Measurements from ENCODE around the gene ZC3H12C.
"Not testable (repeated sequence)": the region's sequence is repeated elsewhere in the genome, so short reads cannot be mapped to it uniquely, and the experiment has no call there.

ZC3H12C gene

DNA sequence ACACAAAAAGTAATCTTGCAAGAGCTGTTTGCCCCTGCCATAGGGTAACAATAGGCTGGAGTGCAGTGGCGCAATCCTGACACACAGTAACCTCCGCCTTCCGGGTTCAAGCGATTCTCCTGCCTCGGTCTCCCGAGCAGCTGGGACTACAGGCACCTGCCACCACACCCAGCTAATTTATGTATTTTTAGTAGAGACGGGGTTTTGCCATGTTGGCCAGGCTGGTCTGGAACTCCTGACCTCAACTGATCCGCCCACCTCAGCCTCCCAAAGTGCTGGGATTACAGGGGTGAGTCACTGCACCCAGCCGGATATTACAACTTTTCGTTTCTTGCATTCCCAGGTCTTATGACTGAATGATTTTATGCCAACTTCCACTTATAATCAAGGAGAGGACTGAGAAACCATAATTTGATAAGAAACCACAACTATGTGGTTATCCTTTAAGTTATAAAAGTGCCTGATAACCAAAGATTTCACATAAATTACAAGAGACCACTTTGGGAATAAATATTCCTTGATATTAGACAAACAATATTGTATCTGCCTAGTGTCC lies 101.1 kb downstream of the ZC3H12C start:
- not testable (repeated sequence) for H3K4me3 ChIP-seq (ENCODE audit: low read length); H3K36me3 ChIP-seq (ENCODE audit: control insufficient read depth, insufficient read depth, low read length); H3K18ac ChIP-seq (ENCODE audit: low read length); H2AK5ac ChIP-seq (ENCODE audit: low read length); H3K27ac ChIP-seq (ENCODE audit: low read depth, low read length); H3K56ac ChIP-seq (ENCODE audit: low read length); DNase-seq; H3K79me2 ChIP-seq (ENCODE audit: control insufficient read depth, insufficient read depth, low read length); H3K4me1 ChIP-seq (ENCODE audit: control insufficient read depth, low read depth, low read length); H3K23ac ChIP-seq (ENCODE audit: low read length); H2BK120ac ChIP-seq (ENCODE audit: low read depth, low read length); H2BK5ac ChIP-seq (ENCODE audit: low read length); H3K79me1 ChIP-seq (ENCODE audit: low read length); H3K4ac ChIP-seq (ENCODE audit: low read depth, low read length); H3K27me3 ChIP-seq (ENCODE audit: insufficient read depth, low read length, poor library complexity); H3K4me2 ChIP-seq (ENCODE audit: low read length); H4K5ac ChIP-seq (ENCODE audit: low read length); H3K9ac ChIP-seq (ENCODE audit: low read length); H4K8ac ChIP-seq (ENCODE audit: low read depth, low read length); H2BK15ac ChIP-seq (replicated peaks; ENCODE audit: low read depth)
- WGBS (ENCODE audit: extremely low coverage, insufficient coverage, low lambda C conversion rate): no CpG with 5 or more reads among the region's 10 CpGs

DNA sequence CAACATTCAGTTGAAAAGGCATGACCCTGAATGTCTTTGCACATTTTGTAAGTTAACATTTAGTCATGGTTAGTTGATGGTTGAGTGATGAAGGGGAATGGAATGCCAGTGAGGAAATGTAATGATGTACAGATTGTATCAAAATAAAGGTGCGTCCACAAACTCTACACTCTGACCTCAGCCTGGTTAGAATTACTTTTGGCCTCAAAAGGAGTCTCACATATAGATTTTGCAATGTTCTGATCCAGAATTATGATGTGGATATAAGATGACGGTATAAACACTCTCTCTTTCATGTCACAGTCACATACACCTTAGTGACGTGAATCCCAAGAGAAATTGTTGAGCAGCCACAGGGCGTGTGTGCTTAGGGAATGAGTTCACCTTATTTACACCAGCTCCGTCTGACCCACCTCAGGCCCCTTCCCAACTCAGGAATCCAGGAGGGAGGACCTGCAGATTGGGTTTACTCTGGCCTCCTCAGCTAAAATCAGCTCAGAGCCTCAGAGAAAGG lies 103.1 kb downstream of the ZC3H12C start:
- Histone ChIP-seq H3K4me2 (ENCODE audit: low read length) (no peak overlapping the region), H4K8ac (ENCODE audit: low read depth, low read length) (no peak overlapping the region), H3K4me3 (ENCODE audit: low read length) (no peak overlapping the region), H3K79me1 (ENCODE audit: low read length) (no peaks in the 10 kb centered on the region), H3K4ac (ENCODE audit: low read depth, low read length) (no peak overlapping the region), H3K18ac (ENCODE audit: low read length) (no peak overlapping the region), H2AK5ac (ENCODE audit: low read length) (no peak overlapping the region), H3K27ac (ENCODE audit: low read depth, low read length) (no peak overlapping the region), H3K4me1 (ENCODE audit: control insufficient read depth, low read depth, low read length) (no peaks in the 10 kb centered on the region), H3K23ac (ENCODE audit: low read length) (no peak overlapping the region), H2BK15ac (replicated peaks; ENCODE audit: low read depth) (no peak overlapping the region), H3K36me3 (ENCODE audit: control insufficient read depth, insufficient read depth, low read length) (no peaks in the 10 kb centered on the region), H2BK120ac (ENCODE audit: low read depth, low read length) (no peak overlapping the region), H3K79me2 (ENCODE audit: control insufficient read depth, insufficient read depth, low read length) (no peaks in the 10 kb centered on the region), H2BK5ac (ENCODE audit: low read length) (no peak overlapping the region), H3K9ac (ENCODE audit: low read length) (no peak overlapping the region), H3K56ac (ENCODE audit: low read length) (no peak overlapping the region), H4K5ac (ENCODE audit: low read length) (no peak overlapping the region), H3K27me3 (ENCODE audit: insufficient read depth, low read length, poor library complexity) (no peaks in the 10 kb centered on the region)
- DNase-seq: no peak
- no CpG with 5 or more reads among the region's 5 CpGs for WGBS (ENCODE audit: extremely low coverage, insufficient coverage, low lambda C conversion rate)

DNA sequence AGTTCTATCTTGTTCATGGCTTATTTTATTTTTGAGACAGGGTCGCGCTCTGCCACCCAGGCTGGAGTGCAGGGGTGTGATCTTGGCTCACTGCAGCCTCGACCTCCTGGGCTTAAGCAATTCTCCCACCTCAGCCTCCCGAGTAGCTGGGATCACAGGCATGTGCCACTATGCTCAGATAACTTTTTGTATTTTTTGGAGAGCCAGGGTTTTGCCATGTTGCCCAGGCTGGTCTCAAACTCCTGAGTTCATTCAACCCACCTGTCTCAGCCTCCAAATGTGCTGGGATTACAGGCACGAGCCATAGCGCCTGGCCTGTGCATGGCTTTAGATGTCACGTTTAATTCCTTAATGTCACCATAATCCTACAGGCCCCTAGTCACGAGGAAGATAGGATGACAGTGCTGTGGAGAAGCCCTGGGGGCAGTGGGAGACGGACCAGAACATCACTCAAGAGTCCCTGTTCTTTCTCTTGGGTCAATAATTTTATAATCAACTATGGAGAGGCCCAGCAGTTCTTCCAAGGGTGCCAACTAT lies 103.8 kb downstream of the ZC3H12C start:
- Histone ChIP-seq H3K79me2 (ENCODE audit: control insufficient read depth, insufficient read depth, low read length) (no peaks in the 10 kb centered on the region), H3K4me2 (ENCODE audit: low read length) (no peak overlapping the region), H2AK5ac (ENCODE audit: low read length) (no peak overlapping the region), H3K18ac (ENCODE audit: low read length) (no peak overlapping the region), H3K23ac (ENCODE audit: low read length) (no peak overlapping the region), H4K8ac (ENCODE audit: low read depth, low read length) (no peak overlapping the region), H3K4me3 (ENCODE audit: low read length) (no peak overlapping the region), H3K27me3 (ENCODE audit: insufficient read depth, low read length, poor library complexity) (no peaks in the 10 kb centered on the region), H3K4ac (ENCODE audit: low read depth, low read length) (no peak overlapping the region), H4K5ac (ENCODE audit: low read length) (no peak overlapping the region), H2BK120ac (ENCODE audit: low read depth, low read length) (no peak overlapping the region), H2BK15ac (replicated peaks; ENCODE audit: low read depth) (no peak overlapping the region), H3K79me1 (ENCODE audit: low read length) (no peaks in the 10 kb centered on the region), H2BK5ac (ENCODE audit: low read length) (no peak overlapping the region), H3K56ac (ENCODE audit: low read length) (no peak overlapping the region), H3K4me1 (ENCODE audit: control insufficient read depth, low read depth, low read length) (no peaks in the 10 kb centered on the region), H3K27ac (ENCODE audit: low read depth, low read length) (no peak overlapping the region), H3K36me3 (ENCODE audit: control insufficient read depth, insufficient read depth, low read length) (no peaks in the 10 kb centered on the region), H3K9ac (ENCODE audit: low read length) (no peak overlapping the region)
- DNase-seq: no peak
- no CpG with 5 or more reads among the region's 9 CpGs for WGBS (ENCODE audit: extremely low coverage, insufficient coverage, low lambda C conversion rate)

DNA sequence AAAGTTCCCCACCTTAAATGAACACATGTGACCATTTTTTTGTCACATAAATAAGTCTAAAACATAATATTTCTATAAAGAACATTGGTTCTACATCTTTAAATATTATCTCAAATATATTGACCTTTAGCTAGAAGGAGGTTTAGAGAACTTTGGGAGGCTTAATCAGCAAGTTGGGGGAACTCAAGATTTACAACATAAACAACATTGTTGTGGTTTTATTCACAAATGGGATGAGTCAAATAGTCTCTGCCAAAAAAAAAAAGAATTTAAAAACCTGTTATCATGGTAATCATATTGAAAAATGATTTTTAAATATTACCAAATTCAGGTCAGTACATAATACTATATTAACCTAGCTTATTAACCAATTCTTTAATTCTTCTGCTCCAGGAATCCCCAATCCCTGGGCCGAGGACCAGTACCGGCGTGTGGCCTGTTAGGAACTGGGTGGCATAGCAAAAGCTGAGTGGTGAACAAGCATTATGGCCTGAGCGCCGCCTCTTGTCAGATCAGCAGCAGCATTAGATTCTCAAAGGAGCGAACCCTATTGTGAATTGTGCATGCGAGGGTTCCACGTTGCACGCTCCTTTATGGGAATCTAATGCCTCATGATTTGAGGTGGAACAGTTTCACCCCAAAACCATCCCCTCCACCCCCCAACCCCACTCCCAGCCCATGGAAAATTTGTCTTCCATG lies 105.0 kb downstream of the ZC3H12C start:
- no peak overlapping the region for H3K23ac ChIP-seq (ENCODE audit: low read length)
- no peak overlapping the region for H3K27ac ChIP-seq (ENCODE audit: low read depth, low read length)
- no peak overlapping the region for H3K9ac ChIP-seq (ENCODE audit: low read length)
- no peak overlapping the region for H3K18ac ChIP-seq (ENCODE audit: low read length)
- H3K79me2 ChIP-seq (ENCODE audit: control insufficient read depth, insufficient read depth, low read length): no peaks in the 10 kb centered on the region
- H3K4me1 ChIP-seq (ENCODE audit: control insufficient read depth, low read depth, low read length): no peaks in the 10 kb centered on the region
- H3K79me1 ChIP-seq (ENCODE audit: low read length): no peaks in the 10 kb centered on the region
- no peak overlapping the region for H3K56ac ChIP-seq (ENCODE audit: low read length)
- no peak overlapping the region for H2BK5ac ChIP-seq (ENCODE audit: low read length)
- H3K27me3 ChIP-seq (ENCODE audit: insufficient read depth, low read length, poor library complexity): no peaks in the 10 kb centered on the region
- no peak overlapping the region for H3K4ac ChIP-seq (ENCODE audit: low read depth, low read length)
- H2BK120ac ChIP-seq (ENCODE audit: low read depth, low read length): no peak overlapping the region
- H4K8ac ChIP-seq (ENCODE audit: low read depth, low read length): no peak overlapping the region
- no peak for DNase-seq
- no peak overlapping the region for H4K5ac ChIP-seq (ENCODE audit: low read length)
- H3K36me3 ChIP-seq (ENCODE audit: control insufficient read depth, insufficient read depth, low read length): no peaks in the 10 kb centered on the region
- H3K4me2 ChIP-seq (ENCODE audit: low read length): no peak overlapping the region
- no peak overlapping the region for H3K4me3 ChIP-seq (ENCODE audit: low read length)
- WGBS (ENCODE audit: extremely low coverage, insufficient coverage, low lambda C conversion rate): no CpG with 5 or more reads among the region's 9 CpGs
- H2AK5ac ChIP-seq (ENCODE audit: low read length): no peak overlapping the region
- H2BK15ac ChIP-seq (replicated peaks; ENCODE audit: low read depth): no peak overlapping the region

- Histone ChIP-seq H2AK5ac (ENCODE audit: low read length) (no peak overlapping the region), H3K79me2 (ENCODE audit: control insufficient read depth, insufficient read depth, low read length) (no peaks in the 10 kb centered on the region), H3K27ac (ENCODE audit: low read depth, low read length) (no peak overlapping the region), H4K5ac (ENCODE audit: low read length) (no peak overlapping the region), H3K4me3 (ENCODE audit: low read length) (no peak overlapping the region), H3K56ac (ENCODE audit: low read length) (no peak overlapping the region), H3K23ac (ENCODE audit: low read length) (no peak overlapping the region), H2BK5ac (ENCODE audit: low read length) (no peak overlapping the region), H3K4ac (ENCODE audit: low read depth, low read length) (no peak overlapping the region), H3K4me1 (ENCODE audit: control insufficient read depth, low read depth, low read length) (no peaks in the 10 kb centered on the region), H3K9ac (ENCODE audit: low read length) (no peak overlapping the region), H2BK120ac (ENCODE audit: low read depth, low read length) (no peak overlapping the region), H2BK15ac (replicated peaks; ENCODE audit: low read depth) (no peak overlapping the region), H3K4me2 (ENCODE audit: low read length) (no peak overlapping the region), H4K8ac (ENCODE audit: low read depth, low read length) (no peak overlapping the region), H3K36me3 (ENCODE audit: control insufficient read depth, insufficient read depth, low read length) (no peaks in the 10 kb centered on the region), H3K18ac (ENCODE audit: low read length) (no peak overlapping the region), H3K79me1 (ENCODE audit: low read length) (no peaks in the 10 kb centered on the region), H3K27me3 (ENCODE audit: insufficient read depth, low read length, poor library complexity) (no peaks in the 10 kb centered on the region)
- DNase-seq: no peak
- WGBS (ENCODE audit: extremely low coverage, insufficient coverage, low lambda C conversion rate): no CpG with 5 or more reads among the region's 4 CpGs
Observed at GRCh38 chr11:110199184-110199981, 106.2 kb downstream of the ZC3H12C start.
